ENCODE measurements around the gene RNF8.
"Not testable (repeated sequence)": the region's sequence is repeated elsewhere in the genome, so short reads cannot be mapped to it uniquely, and the experiment has no call there.

The RNF8 gene

GRCh38 chr6:37401658-37402057, 47.9 kb downstream of the RNF8 start:
- DNase-seq: not testable (repeated sequence)

- DNase-seq: no peak
These were observed 53.1 kb downstream of the RNF8 start for GRCh38 chr6:37406726-37407341.

- DNase-seq: no peak
These were observed 54.2 kb downstream of the RNF8 start for GRCh38 chr6:37407948-37408347.

- no peak for DNase-seq
These were observed 55.7 kb downstream of the RNF8 start for GRCh38 chr6:37409501-37409900.

- no peak for DNase-seq
These were observed 63.6 kb downstream of the RNF8 start for GRCh38 chr6:37417393-37417792.

GRCh38 chr6:37418722-37419121, 64.9 kb downstream of the RNF8 start:
- DNase-seq: peak in 1 of 3 experiments; percentile 42

- no peak for DNase-seq
These were observed 72.5 kb downstream of the RNF8 start for GRCh38 chr6:37426058-37426944.

- DNase-seq: no peak
These were observed 73.2 kb downstream of the RNF8 start for GRCh38 chr6:37426945-37427510.

- no peak for DNase-seq
These were observed 75.6 kb downstream of the RNF8 start for GRCh38 chr6:37429352-37429750.

GRCh38 chr6:37432590-37432915, 78.8 kb downstream of the RNF8 start:
- DNase-seq: no peak

- peak; percentile 85 to 92 (median 88) for DNase-seq
These were observed 79.3 kb downstream of the RNF8 start, which contains the start of gene CMTR1 for GRCh38 chr6:37432916-37433656. Gene CMTR1, plus strand, starts transcription at chr6:37433221. Its CDS starts 2,409 bp downstream, at chr6:37435630.

GRCh38 chr6:37433657-37434271, 80.0 kb downstream of the RNF8 start:
- peak in 2 of 3 experiments; percentile 4 to 41 for DNase-seq

GRCh38 chr6:37435373-37435772, 81.6 kb downstream of the RNF8 start:
- DNase-seq: no peak

- no peak for DNase-seq
These were observed 82.0 kb downstream of the RNF8 start for GRCh38 chr6:37435816-37436215.

GRCh38 chr6:37438930-37439329, 85.1 kb downstream of the RNF8 start:
- no peak for DNase-seq

- no peak for DNase-seq
These were observed 87.9 kb downstream of the RNF8 start for GRCh38 chr6:37441651-37442050.

- DNase-seq: no peak
These were observed 88.8 kb downstream of the RNF8 start for GRCh38 chr6:37442416-37443215.

- not testable (repeated sequence) for DNase-seq
These were observed 89.4 kb downstream of the RNF8 start for GRCh38 chr6:37443216-37443542.
